NCI-H2196 (cell line): ENCODE data around the gene HEATR9.

Source experiments
- DNase-seq: peaks from one replicate; lab custom pipeline; 2025; ENCODE audit not compliant: unreplicated experiment; lab: John Stamatoyannopoulos, UW

The HEATR9 gene

GRCh38 chr17:35895636-35896587 is 27.2 kb upstream of the HEATR9 start:
- no peak for DNase-seq

- DNase-seq: no peak
These were observed 25.5 kb upstream of the HEATR9 start for GRCh38 chr17:35894206-35894605.

- DNase-seq: no peak
These were observed 25.1 kb upstream of the HEATR9 start for GRCh38 chr17:35893751-35894150.

DNA sequence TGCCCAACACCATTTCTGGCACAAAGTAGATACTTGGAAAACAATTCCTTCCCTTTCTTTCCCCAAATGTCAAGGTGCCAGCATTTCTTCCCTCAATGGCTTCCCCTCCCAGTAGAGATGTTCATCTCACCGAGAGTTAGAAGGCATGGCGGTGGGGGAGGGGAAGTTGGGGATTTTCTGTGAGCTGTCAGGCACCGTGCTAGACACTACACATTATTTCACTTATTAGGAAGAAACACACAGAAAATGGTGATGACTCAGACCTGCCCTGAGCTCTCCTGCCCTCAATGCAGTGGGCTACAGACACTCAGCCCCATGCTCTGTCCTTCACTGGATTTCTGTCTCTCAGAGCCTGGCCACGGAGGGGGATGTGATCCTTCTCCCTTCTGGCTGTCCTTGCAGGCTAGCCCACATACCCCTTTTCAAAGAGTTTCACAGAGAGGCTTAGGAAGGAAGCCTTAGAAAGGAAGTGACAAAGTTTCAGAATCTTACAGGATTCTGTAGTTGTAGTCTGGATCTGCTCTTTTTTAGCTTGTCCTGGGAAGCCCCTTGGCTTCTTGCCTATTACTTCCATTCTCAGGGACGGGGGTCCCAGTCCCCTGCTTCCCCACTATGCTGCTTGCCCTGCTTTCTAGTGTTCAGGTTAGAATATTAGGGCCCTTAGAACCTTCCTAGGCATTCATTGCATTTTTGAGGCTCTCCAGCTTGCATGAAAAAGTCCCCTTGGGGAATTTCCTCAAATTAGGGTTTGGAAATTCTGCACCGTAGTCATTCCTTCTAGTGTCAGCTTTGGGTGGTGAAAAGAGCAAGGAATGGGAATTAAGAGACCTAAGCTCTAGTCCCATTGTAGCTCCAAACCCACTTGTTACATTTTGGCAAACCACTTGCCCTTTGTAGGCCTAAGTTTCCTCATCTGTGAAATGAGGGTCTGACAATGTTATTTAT is 23.7 kb upstream of the HEATR9 start:
- DNase-seq: no peak

GRCh38 chr17:35891269-35891668 is 22.6 kb upstream of the HEATR9 start:
- DNase-seq: no peak

- peak; percentile 71 for DNase-seq
These were observed 22.1 kb upstream of the HEATR9 start for GRCh38 chr17:35890774-35891155.

DNA sequence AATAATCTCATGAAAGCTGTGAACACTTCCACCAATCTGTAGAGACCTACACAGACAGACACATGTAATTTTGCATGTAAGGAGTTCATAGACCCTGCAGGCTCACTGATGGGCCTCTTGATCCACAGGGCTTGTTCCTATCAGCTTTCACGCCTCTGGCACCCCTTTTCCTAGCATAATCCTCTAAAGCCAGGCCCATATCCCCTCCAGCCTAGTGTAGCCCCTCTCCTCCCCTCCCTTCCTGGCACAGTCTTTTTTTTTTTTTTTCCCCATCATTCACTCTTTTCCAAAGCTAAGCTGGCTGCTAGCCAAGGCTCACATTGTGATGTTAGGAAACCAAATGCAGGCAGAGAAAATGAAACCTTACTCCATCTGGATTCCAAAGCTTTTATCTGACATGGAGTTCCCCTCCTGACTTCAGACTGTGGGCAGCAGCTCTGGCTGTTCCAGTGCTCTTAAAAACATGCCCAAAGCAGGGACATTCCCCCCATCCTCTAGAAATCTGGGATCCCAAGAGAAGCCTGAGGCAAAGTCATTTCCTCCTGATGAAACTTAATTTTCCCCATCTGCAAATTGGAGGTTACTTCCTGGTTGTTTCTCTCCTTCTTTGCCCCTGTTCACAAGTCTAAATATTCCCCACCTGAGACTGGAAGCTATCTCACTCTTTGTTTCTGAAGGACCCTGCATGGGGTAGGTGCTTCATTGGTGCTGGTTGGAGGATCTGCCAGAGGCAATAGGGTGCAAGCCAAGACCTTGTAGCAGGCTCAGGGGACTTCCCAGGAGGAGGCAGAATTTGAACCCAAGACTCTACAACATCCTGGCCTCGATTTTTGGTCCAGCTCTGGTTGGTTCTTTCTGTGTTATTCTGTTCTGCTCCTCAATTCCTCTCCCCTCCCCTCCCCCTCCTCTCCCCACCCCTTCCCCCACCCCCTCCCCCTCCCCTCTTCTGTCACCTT is 21.4 kb upstream of the HEATR9 start:
- peak; percentile 48 for DNase-seq

DNA sequence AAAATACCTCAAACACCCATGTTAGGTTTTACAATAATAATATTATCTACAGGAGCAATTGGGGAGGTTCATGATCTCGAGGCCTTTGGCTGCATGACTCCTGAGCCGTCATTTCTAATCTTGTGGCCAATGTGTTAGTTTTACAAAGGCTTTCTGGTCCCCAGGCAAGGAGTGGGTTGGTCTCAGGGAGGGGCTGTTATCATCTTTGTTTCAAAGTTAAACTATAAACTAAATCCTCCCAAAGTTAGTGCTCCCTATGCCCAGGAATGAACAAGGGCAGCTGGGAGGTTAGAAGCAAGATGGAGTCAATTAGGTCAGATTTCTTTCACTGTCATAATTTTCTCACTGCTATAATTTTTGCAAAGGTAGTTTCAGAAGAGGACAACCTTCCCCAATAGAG is 20.6 kb upstream of the HEATR9 start:
- no peak for DNase-seq

- DNase-seq: no peak
These were observed 11.3 kb upstream of the HEATR9 start, which contains the start of gene CCL5 for GRCh38 chr17:35879773-35880654. CCL5 (minus strand) TSS chr17:35880360.

- no peak for DNase-seq
These were observed 9.7 kb upstream of the HEATR9 start for GRCh38 chr17:35878361-35878760.

- DNase-seq: no peak
These were observed 8.8 kb upstream of the HEATR9 start for GRCh38 chr17:35877345-35878029.

DNA sequence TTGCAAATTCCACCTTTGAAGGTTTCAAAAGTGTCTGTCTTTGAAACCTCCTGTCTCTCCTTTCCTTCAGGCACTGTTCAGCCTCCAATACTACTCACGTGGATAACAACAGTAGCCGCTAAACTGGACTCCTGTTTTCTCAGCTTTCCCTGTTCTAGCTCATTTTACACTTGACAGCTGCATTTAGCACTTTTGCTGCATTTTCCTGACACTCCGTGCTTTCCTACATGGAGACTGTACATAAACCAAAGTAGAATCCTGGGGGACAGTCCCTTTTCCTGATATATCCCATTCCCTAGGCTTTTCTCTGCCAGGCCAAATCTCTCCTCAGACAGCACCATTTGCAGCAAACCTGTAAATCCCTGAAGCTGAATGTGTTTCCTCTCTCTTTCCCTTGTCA is 7.8 kb upstream of the HEATR9 start:
- no peak for DNase-seq

GRCh38 chr17:35875800-35876139 is 7.1 kb upstream of the HEATR9 start:
- DNase-seq: no peak

DNA sequence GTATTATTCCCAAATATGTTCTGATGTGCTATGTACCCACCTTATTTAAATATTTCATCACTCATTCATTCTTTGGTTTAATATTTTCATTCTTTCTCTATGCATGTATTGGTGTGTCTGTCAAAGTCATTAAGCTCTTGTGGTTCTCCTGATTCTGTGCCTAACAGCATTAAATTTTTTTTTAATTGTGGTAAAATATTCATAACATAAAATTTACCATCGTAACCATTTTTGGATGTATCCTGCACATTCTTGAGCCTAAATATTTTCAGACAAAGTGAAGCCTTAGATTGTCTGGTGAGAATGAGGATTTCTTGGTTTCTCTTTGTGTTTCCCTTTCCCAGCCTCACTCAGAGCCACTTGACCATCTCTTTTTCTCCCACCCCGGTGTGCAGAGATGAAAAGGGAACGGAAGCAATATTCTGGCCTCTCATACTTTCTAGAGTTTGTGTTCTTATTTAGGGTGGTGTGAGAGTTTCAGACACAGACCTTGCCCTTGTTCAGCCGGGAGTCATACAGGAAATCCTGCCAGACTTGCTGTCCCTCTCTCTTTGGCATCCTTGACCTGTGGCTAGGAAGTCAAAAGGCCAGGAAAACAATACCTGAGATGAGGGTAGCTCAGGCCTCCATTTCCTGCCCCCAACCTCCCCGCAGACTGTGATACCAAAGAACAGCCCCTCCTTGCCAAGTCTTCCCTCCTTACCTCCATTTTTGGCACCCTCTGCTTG is 6.5 kb upstream of the HEATR9 start:
- DNase-seq: no peak

DNA sequence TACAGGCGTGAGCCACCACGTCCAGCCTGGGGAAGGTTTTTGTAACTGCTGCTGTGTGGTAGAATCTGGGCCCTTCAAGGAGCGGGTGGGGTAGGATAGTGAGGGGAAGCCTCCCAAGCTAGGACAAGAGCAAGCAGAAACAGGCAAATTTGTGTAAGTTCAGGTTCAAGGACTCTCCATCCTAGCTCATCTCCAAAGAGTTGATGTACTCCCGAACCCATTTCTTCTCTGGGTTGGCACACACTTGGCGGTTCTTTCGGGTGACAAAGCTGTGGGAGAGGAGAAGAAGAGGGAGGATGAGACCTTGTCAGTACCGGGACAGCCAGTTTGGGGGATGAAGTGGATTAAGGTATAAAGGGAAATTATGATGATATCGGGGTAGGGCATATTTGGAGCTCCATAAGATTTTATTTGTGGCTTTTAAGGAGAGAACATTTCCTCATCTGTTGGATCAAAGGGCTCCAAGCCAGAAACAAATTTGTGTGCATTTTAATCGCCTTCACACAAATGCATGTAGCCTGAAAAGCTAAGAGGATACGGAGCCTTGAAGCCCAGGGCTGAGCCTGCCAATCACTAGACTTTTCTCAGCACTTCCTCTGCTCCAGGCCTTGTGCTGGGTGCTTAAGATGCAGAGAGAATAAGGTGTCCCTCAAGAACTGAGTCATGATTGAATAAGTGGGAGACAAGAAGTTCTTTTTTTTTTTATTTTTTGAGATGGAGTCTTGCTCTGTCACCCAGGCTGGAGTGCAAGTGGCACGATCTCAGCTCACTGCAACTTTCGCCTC is 3.7 kb upstream of the HEATR9 start:
- DNase-seq: no peak

GRCh38 chr17:35870906-35871819 is 2.5 kb upstream of the HEATR9 start:
- DNase-seq: no peak

DNA sequence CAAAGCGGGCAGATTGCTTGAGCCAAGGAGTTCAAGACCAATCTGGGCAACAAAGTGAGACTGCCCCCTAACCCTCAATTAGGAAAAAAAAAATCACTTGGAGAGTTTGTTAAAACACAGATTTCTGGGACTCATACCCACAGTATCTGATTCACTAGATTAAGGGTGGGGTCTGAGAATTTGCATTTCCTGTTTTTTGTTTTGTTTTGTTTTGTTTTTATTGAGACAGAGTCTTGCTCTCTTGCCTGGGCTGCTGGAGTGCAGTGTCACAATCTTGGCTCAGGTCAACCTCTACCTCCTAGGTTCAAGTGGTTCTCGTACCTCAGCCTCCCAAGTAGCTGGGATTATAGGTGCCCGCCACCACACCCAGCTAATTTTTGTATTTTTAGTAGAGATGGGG is 1.1 kb downstream of the HEATR9 start:
- DNase-seq: no peak
